ENCODE results near the gene RNF224. TPM values are rescaled to one million over a fixed set of nuclear protein-coding genes. Genes with fewer than 3 reads are reported as not detected.

The RNF224 gene
- total RNA-seq, 1 experiment from 2014 or later = 0.30 TPM

DNA sequence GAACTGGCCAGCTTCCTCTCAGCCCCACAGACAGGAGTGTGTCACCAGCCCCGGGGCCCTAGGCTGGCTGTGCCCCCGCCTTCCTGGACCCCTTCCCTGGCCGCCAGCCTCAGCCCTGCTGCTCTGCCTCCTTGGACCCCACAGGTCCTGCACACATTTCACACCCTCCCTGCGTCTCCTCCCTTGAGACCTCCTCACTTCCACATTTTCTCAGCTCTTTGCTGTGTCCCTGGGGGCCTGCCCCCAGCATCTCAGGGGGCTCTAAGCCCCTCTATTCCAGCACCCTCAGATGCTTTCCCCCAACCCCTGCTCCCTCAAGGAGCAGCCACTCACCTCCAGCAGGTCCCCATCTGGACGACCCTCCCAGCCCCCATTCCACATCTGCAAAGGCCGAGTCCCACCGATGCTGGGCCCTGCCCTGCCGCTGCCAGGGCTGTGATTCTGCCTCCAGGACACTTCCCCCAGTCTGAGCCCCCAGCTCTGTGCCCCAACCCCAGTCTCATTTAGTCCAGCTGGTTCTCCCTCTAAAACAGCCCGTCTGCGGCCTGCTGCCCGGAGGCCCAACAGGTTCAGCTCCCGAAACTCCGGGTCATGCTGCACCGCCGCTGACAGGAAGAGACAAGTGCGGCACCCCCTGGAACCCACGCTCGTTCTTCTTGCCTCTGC is 7.6 kb downstream of the RNF224 start:
- no peaks in the 10 kb centered on the region for H3K36me3 ChIP-seq (ENCODE audit: control insufficient read depth in 1 of 2, insufficient read depth in 2 of 2, low read length in 2 of 2)
- TF ChIP-seq, protein P1, sequence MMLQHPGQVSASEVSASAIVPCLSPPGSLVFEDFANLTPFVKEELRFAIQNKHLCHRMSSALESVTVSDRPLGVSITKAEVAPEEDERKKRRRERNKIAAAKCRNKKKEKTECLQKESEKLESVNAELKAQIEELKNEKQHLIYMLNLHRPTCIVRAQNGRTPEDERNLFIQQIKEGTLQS (IDR thresholded peaks at IDR 0.05) = no peak
- TF ChIP-seq POLR2A (IDR thresholded peaks at IDR 0.05; ENCODE audit: borderline replicate concordance, extremely low read depth, insufficient read depth, insufficient read length) (no peak), ELF1 (IDR thresholded peaks at IDR 0.05; ENCODE audit: borderline replicate concordance, low read depth) (no peak), YY1 (IDR thresholded peaks at IDR 0.05; ENCODE audit: extremely low read depth, insufficient replicate concordance, low read depth, low read length) (no peak), CBX3 (IDR thresholded peaks at IDR 0.05; ENCODE audit: low read depth) (no peak), TCF7L2 (IDR thresholded peaks at IDR 0.05; ENCODE audit: borderline replicate concordance, extremely low read depth, insufficient read depth, insufficient read length) (no peak), FOSL1 (IDR thresholded peaks at IDR 0.05; ENCODE audit: low read depth) (no peak), EGR1 (IDR thresholded peaks at IDR 0.05; ENCODE audit: low read depth) (no peak), JUND (IDR thresholded peaks at IDR 0.05) (no peak), SIN3A (IDR thresholded peaks at IDR 0.05; ENCODE audit: low read depth) (no peak), SRF (IDR thresholded peaks at IDR 0.05; ENCODE audit: low read depth) (no peak), POLR2AphosphoS5 (IDR thresholded peaks at IDR 0.05; ENCODE audit: low read depth, low read length) (no peak)
- TF ChIP-seq, protein P2, sequence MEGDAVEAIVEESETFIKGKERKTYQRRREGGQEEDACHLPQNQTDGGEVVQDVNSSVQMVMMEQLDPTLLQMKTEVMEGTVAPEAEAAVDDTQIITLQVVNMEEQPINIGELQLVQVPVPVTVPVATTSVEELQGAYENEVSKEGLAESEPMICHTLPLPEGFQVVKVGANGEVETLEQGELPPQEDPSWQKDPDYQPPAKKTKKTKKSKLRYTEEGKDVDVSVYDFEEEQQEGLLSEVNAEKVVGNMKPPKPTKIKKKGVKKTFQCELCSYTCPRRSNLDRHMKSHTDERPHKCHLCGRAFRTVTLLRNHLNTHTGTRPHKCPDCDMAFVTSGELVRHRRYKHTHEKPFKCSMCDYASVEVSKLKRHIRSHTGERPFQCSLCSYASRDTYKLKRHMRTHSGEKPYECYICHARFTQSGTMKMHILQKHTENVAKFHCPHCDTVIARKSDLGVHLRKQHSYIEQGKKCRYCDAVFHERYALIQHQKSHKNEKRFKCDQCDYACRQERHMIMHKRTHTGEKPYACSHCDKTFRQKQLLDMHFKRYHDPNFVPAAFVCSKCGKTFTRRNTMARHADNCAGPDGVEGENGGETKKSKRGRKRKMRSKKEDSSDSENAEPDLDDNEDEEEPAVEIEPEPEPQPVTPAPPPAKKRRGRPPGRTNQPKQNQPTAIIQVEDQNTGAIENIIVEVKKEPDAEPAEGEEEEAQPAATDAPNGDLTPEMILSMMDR (IDR thresholded peaks at IDR 0.05 in 2 of 3, conservative IDR thresholded peaks at IDR 0.05 in 1 of 3; ENCODE audit: borderline replicate concordance in 1 of 3, insufficient read depth in 1 of 3, low read depth in 2 of 3, low read length in 2 of 3) = no peak
- TF ChIP-seq, protein P3, sequence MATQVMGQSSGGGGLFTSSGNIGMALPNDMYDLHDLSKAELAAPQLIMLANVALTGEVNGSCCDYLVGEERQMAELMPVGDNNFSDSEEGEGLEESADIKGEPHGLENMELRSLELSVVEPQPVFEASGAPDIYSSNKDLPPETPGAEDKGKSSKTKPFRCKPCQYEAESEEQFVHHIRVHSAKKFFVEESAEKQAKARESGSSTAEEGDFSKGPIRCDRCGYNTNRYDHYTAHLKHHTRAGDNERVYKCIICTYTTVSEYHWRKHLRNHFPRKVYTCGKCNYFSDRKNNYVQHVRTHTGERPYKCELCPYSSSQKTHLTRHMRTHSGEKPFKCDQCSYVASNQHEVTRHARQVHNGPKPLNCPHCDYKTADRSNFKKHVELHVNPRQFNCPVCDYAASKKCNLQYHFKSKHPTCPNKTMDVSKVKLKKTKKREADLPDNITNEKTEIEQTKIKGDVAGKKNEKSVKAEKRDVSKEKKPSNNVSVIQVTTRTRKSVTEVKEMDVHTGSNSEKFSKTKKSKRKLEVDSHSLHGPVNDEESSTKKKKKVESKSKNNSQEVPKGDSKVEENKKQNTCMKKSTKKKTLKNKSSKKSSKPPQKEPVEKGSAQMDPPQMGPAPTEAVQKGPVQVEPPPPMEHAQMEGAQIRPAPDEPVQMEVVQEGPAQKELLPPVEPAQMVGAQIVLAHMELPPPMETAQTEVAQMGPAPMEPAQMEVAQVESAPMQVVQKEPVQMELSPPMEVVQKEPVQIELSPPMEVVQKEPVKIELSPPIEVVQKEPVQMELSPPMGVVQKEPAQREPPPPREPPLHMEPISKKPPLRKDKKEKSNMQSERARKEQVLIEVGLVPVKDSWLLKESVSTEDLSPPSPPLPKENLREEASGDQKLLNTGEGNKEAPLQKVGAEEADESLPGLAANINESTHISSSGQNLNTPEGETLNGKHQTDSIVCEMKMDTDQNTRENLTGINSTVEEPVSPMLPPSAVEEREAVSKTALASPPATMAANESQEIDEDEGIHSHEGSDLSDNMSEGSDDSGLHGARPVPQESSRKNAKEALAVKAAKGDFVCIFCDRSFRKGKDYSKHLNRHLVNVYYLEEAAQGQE (IDR thresholded peaks at IDR 0.05; ENCODE audit: low read depth) = no peak
- TF ChIP-seq, protein P4, sequence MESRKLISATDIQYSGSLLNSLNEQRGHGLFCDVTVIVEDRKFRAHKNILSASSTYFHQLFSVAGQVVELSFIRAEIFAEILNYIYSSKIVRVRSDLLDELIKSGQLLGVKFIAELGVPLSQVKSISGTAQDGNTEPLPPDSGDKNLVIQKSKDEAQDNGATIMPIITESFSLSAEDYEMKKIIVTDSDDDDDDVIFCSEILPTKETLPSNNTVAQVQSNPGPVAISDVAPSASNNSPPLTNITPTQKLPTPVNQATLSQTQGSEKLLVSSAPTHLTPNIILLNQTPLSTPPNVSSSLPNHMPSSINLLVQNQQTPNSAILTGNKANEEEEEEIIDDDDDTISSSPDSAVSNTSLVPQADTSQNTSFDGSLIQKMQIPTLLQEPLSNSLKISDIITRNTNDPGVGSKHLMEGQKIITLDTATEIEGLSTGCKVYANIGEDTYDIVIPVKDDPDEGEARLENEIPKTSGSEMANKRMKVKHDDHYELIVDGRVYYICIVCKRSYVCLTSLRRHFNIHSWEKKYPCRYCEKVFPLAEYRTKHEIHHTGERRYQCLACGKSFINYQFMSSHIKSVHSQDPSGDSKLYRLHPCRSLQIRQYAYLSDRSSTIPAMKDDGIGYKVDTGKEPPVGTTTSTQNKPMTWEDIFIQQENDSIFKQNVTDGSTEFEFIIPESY (IDR thresholded peaks at IDR 0.05; ENCODE audit: extremely low read depth, insufficient replicate concordance, low read length) = no peak
- TF ChIP-seq, protein P5, sequence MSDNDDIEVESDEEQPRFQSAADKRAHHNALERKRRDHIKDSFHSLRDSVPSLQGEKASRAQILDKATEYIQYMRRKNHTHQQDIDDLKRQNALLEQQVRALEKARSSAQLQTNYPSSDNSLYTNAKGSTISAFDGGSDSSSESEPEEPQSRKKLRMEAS (IDR thresholded peaks at IDR 0.05) = no peak
- no peaks in the 10 kb centered on the region for H3K9me3 ChIP-seq (ENCODE audit: control insufficient read depth in 1 of 2, insufficient read depth in 1 of 2, low read depth in 1 of 2, low read length in 2 of 2)
- no peaks in the 10 kb centered on the region for H4K20me1 ChIP-seq (ENCODE audit: insufficient read depth)
- no peak overlapping the region for H3K4me3 ChIP-seq (replicated peaks in 1 of 2; ENCODE audit: low read depth in 1 of 2, low read length in 2 of 2)
- ChIA-PET RAD21 (ENCODE audit: low non-redundant PET in 1 of 2, low total read pairs in 2 of 2, uncharacterized antibody in 2 of 2, unreplicated experiment in 2 of 2) (no interaction called here), CTCF (no interaction called here), POLR2A (no interaction called here)
- no TSS peak for BruUV-seq (replicated peaks)
- ATAC-seq (no peak), DNase-seq (ENCODE audit: low read depth, low spot score) (no peak)
- peaks cover 15% of the 10 kb centered on the region for H3K79me2 ChIP-seq (ENCODE audit: insufficient read depth, low read length)
- intact Hi-C loops (cut with micrococcal nuclease) = no loop called here
- no peak overlapping the region for H3K4me2 ChIP-seq (ENCODE audit: low read length)
- H3K9ac ChIP-seq (ENCODE audit: low read length) = no peak overlapping the region
- H2AFZ ChIP-seq (ENCODE audit: low read depth, low read length, poor library complexity, severe bottlenecking) = no peak overlapping the region
- H3K27me3 ChIP-seq (ENCODE audit: insufficient read depth, low read length) = no peaks in the 10 kb centered on the region
- no peak overlapping the region for H3K27ac ChIP-seq (ENCODE audit: low read depth, low read length)
- H3K9me2 ChIP-seq (ENCODE audit: insufficient read depth) = no peaks in the 10 kb centered on the region
- H3K4me1 ChIP-seq (ENCODE audit: control insufficient read depth in 1 of 2, insufficient read depth in 2 of 2, low read length in 2 of 2) = peaks cover 23 to 46% of the 10 kb centered on the region in 2 experiments

Data from HCT116 (cell line).